ENCODE results near the gene PRICKLE1. TPM values are rescaled to one million over a fixed set of nuclear protein-coding genes. Genes with fewer than 3 reads are reported as not detected.

PRICKLE1 gene
- total and polyA plus RNA-seq, 2 donors (not counting 1 experiment from before 2014, with no cell fraction given): 6.3 to 21.6 TPM

GRCh38 chr12:42625611-42626010, 36.1 kb upstream of the PRICKLE1 start:
- Histone ChIP-seq H3K27ac (ENCODE audit: low read length in 2 of 2) (no peak overlapping the region), H4K20me1 (ENCODE audit: control insufficient read depth, insufficient read depth, low read length, poor library complexity, severe bottlenecking) (no peaks in the 10 kb centered on the region), H3K9me3 (ENCODE audit: control extremely low read depth in 1 of 3, control insufficient read depth in 2 of 3, insufficient read depth in 1 of 3, low read length in 2 of 3) (peaks cover 0 to 15% (median 0%) of the 10 kb centered on the region in 3 donors), H3K9ac (ENCODE audit: low read length) (no peak overlapping the region), H3K79me2 (ENCODE audit: control insufficient read depth, insufficient read depth, low read length) (no peaks in the 10 kb centered on the region), H3K4me3 (ENCODE audit: control extremely low read depth in 1 of 5, extremely low read depth in 1 of 5, insufficient read depth in 1 of 5, low read depth in 2 of 5, low read length in 4 of 5) (no peak overlapping the region), H3K4me1 (ENCODE audit: control insufficient read depth in 2 of 2, insufficient read depth in 2 of 2, low read length in 2 of 2) (no peaks in the 10 kb centered on the region), H3K4me2 (replicated peaks; ENCODE audit: low read depth, low read length, poor library complexity, severe bottlenecking) (no peak overlapping the region), H3K27me3 (replicated peaks in 1 of 4; ENCODE audit: control extremely low read depth in 1 of 4, control insufficient read depth in 3 of 4, insufficient read depth in 4 of 4, low read length in 3 of 4) (no peaks in the 10 kb centered on the region), H2AFZ (ENCODE audit: insufficient read depth, low read depth, low read length, poor library complexity, severe bottlenecking) (no peak overlapping the region), H3K36me3 (replicated peaks in 1 of 2; ENCODE audit: control extremely low read depth in 1 of 2, control insufficient read depth in 1 of 2, extremely low read depth in 1 of 2, insufficient read depth in 2 of 2, low read length in 1 of 2) (no peaks in the 10 kb centered on the region)
- Mint-ChIP-seq H3K9me3 (ENCODE audit: insufficient read depth) (no peaks in the 10 kb centered on the region), H3K4me3 (no peak overlapping the region), H3K27ac (no peak overlapping the region), H3K27me3 (peaks cover 10% of the 10 kb centered on the region), H3K4me1 (no peaks in the 10 kb centered on the region)
- ChIA-PET POLR2A (no interaction called here), CTCF (no interaction called here)
- intact Hi-C loops (cut with micrococcal nuclease): no loop called here
- TF ChIP-seq CTCF (IDR thresholded peaks at IDR 0.05): no peak
- no peak for TF ChIP-seq EZH2 (IDR thresholded peaks at IDR 0.05; ENCODE audit: borderline replicate concordance, insufficient read depth, low read depth, low read length, poor library complexity, severe bottlenecking)
- ATAC-seq (ENCODE audit: low read depth) (no peak), DNase-seq (no peak)
- 70% methylated on average over 2 of the region's 4 CpGs for WGBS (ENCODE audit: insufficient coverage)

DNA sequence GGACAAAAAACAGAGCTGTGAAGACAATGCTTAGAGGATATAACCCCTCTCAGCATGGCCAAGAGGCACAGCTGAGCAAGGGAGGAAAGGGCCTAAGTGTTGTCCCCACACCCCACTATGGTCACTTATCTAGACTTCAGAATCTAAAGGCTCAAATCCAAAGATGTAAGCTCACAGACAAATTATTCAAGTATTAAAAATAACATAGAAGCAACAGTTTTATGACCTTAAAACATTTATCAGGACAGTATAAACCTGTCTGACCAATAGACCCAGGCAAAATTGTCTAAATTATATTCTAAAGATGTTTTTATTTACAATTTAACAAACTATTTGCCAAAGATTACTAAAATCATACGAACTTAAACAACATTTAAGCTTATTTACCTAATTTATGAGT, 28.1 kb upstream of the PRICKLE1 start:
- POLR2A ChIA-PET: no interaction called here
- WGBS (ENCODE audit: insufficient coverage): no CpG with 5 or more reads among the region's 1 CpG

More for the DNA sequence above, 28.1 kb upstream of the PRICKLE1 start:
- H3K27ac ChIP-seq (ENCODE audit: low read length in 2 of 2): no peak overlapping the region
- peaks cover 0 to 5% (median 0%) of the 10 kb centered on the region in 4 experiments for H3K27me3 ChIP-seq (replicated peaks in 1 of 4; ENCODE audit: control extremely low read depth in 1 of 4, control insufficient read depth in 3 of 4, insufficient read depth in 4 of 4, low read length in 3 of 4)
- no peak overlapping the region for H3K27ac Mint-ChIP-seq
- CTCF ChIA-PET: no interaction called here
- H4K20me1 ChIP-seq (ENCODE audit: control insufficient read depth, insufficient read depth, low read length, poor library complexity, severe bottlenecking): no peaks in the 10 kb centered on the region
- TF ChIP-seq CTCF (IDR thresholded peaks at IDR 0.05) (no peak), EZH2 (IDR thresholded peaks at IDR 0.05; ENCODE audit: borderline replicate concordance, insufficient read depth, low read depth, low read length, poor library complexity, severe bottlenecking) (no peak)
- no peak overlapping the region for H3K4me2 ChIP-seq (replicated peaks; ENCODE audit: low read depth, low read length, poor library complexity, severe bottlenecking)
- H3K9ac ChIP-seq (ENCODE audit: low read length): no peak overlapping the region
- H3K4me3 ChIP-seq (ENCODE audit: control extremely low read depth in 1 of 5, extremely low read depth in 1 of 5, insufficient read depth in 1 of 5, low read depth in 2 of 5, low read length in 4 of 5): no peak overlapping the region
- H3K79me2 ChIP-seq (ENCODE audit: control insufficient read depth, insufficient read depth, low read length): no peaks in the 10 kb centered on the region
- no peaks in the 10 kb centered on the region for H3K4me1 Mint-ChIP-seq
- no peak overlapping the region for H3K4me3 Mint-ChIP-seq
- peaks cover 11% of the 10 kb centered on the region for H3K27me3 Mint-ChIP-seq
- H3K9me3 Mint-ChIP-seq (ENCODE audit: insufficient read depth): peaks cover 9% of the 10 kb centered on the region
- ATAC-seq (ENCODE audit: low read depth): no peak
- DNase-seq: no peak
- intact Hi-C loops (cut with micrococcal nuclease): no loop called here
- H3K36me3 ChIP-seq (replicated peaks in 1 of 2; ENCODE audit: control extremely low read depth in 1 of 2, control insufficient read depth in 1 of 2, extremely low read depth in 1 of 2, insufficient read depth in 2 of 2, low read length in 1 of 2): no peaks in the 10 kb centered on the region
- H3K9me3 ChIP-seq (ENCODE audit: control extremely low read depth in 1 of 3, control insufficient read depth in 2 of 3, insufficient read depth in 1 of 3, low read length in 2 of 3): peaks cover 2 to 15% (median 11%) of the 10 kb centered on the region in 3 donors
- no peak overlapping the region for H2AFZ ChIP-seq (ENCODE audit: insufficient read depth, low read depth, low read length, poor library complexity, severe bottlenecking)
- no peaks in the 10 kb centered on the region for H3K4me1 ChIP-seq (ENCODE audit: control insufficient read depth in 2 of 2, insufficient read depth in 2 of 2, low read length in 2 of 2)
